Measurements from ENCODE around the gene PRKAR1A.
"Not testable (repeated sequence)": the region's sequence is repeated elsewhere in the genome, so short reads cannot be mapped to it uniquely, and the experiment has no call there.

Gene PRKAR1A

DNA sequence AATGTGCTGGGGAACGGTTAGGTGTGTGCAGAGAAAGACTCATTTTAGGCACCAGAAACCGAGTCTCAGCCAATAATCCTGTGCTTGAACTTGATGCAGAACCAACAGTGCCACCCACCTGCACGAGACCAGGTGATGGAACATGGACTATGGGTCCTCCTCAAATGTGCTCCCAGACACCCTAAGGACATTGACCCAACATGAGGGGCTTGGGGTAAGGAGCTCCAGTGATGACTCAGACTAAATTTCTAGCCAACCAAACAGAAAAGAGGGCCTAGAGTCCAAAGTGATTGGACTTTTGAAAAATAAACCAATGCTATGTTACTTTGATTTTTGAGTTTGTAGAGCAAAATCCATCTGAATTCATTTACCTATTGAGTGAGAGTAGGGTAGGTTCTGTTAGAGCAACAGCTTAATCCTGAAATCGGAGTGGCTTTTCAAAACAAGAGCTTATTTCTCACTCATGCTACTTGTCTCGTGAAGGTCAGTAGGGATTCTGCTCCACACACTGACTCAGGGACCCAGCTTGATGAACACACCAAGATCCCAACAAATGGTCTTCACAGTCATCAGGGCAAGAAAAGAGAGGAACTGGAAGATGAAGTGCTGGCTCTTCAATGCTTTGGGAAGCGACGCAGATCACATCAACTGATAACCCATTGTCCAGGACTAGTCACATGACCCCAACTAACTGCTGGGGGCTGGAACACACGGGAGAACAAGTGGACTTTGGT lies 67.1 kb downstream of the PRKAR1A start:
- no peak for DNase-seq (ENCODE audit: low read depth)

DNA sequence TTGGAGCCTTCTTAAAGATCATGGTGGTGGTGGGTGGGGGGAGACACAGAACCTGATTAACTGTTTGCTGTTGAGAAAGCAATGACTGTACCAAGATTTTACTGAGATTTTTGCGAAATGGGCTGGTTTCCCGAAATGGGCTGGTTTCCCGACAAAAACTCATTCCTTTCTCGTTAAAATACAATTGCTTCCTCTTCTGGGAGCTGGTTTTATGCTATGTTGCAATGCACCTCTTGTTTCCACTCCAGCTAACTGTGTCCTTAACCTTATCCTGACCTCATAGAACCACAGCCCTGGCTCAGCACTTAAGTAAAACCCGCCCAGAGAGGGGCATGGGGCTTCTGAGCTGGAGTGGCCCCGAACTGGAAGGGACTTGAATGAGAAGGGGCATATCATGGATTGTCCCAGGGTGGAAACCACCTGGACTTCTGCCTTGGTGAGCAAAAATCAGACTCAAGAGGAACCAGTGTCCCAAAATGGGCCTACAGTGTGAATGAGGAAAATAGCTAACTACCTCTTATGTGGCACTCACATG lies 68.1 kb downstream of the PRKAR1A start:
- DNase-seq (ENCODE audit: low read depth), result no peak

DNA sequence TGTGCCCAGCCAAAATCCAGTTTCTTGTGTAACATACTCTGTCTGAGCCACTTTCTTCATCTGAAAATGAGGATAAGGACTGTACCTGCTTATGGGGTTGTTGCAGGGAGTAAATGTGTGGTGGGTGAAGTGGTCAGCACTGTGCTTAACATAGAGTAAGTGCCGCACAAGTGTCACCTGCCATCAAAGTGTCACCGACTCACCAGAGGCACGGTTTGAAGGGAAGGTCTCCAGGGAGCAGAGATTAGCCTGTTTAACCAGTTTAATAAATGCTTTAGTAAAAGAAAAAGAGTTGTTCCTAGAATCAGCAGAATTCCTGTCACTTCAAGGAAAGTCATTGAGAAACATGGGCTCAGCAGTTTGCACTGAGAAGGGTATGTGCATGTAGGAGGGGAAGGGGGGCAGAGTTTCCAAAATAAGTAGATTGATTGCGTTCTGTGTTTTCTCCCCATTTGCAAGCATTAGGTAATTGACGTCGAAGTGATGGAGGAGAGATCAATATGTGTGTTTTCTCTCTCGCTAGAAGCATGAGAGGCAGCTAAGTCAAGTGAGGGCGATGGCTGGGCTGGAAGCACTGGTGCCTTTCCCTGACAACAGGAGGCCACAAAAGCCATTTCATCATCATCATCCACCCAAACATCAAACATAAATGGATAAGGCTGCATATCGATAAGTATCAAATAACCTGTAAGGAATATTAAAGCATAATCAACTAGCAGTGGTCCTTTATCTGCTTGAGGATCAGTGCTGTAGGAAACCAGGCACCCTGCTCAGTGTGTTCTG lies 69.8 kb downstream of the PRKAR1A start:
- DNase-seq (ENCODE audit: low read depth), result no peak

DNA sequence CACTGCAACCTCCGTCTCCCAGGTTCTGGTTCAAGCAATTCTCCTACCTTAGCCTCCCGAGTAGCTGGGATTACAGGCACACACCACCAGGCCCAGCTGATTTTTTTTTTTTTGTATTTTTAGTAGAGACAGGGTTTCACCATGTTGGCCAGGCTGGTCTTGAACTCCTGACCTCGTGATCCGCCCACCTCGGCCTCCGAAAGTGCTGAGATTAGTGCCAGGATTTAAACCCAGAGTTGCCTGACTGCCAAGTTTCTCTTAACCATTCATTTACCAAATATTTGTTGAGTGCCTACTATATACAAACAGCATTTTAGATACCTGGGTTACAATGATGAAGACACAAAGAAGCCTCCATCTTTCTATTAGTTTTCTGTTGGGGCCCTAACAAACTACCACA lies 70.6 kb downstream of the PRKAR1A start:
- DNase-seq (ENCODE audit: low read depth), result not testable (repeated sequence)

DNA sequence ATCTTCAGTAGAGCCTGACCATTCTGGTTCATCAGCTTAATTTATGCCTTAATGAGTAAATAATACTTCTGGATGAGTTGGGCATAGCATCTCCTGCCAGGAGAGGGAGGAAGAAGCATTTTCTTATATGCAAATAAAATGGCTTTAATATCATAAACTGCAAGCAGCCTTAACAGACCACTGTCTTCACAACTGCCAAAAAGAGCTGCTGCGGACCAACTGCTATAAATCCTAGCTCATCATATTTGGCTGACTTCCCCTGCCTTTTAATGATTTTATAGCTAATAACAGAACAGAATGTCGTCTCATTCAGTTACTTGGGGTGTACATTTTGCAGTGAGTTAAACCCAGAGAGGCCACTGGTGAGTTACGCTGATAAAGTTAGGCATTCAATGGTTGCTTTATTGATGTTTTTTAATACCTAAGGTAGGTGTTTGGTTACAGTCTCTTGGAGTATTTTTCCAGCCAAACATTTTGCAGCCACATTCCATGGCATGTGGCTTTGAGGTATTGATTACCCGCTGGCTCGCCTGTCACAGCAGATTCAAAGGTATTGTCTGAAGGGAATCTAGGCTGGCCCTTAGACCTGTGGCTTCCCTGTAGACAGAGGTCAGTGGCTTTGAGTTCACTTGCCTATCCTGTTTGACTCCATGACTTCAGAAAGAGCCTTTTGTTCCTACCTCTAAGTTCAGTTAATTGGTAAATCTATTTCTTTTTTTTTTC lies 72.5 kb downstream of the PRKAR1A start:
- DNase-seq (ENCODE audit: low read depth), result no peak

DNA sequence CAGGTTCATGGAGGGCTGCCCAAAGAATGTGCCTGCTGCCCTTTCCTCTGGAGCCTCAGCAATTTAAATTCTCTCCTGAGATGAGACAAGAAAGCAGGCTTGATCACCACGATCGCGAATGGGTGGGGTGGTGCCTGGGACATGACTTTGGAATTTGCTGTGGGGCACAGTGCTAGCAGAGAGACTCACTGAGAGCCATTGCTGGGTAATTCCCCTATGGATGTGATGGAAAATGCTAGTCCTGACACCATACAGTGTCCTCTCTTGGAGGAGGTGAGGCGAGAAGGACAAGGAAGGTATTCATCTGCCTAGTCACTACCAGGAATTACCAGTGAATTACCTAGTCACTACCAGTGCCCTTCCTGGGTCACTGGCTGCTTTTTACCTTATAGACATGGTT lies 73.4 kb downstream of the PRKAR1A start:
- DNase-seq (ENCODE audit: low read depth), result no peak

DNA sequence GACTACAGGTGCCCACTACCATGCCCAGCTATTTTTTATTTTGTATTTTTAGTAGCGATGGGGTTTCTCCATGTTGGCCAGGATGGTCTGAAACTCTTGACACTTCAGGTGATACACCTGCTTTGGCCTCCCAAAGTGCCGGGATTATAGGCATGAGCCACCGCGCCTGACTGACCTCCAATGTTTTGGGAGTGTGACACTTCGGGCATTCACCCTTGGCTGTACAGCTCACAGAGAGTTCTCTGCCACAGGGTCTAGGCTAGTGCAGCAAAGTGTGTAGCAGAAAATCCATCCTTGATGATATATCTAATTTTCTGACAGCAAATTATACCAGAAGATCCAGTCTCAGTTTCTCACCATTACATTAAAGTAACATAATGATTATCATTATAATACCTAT lies 74.8 kb downstream of the PRKAR1A start:
- DNase-seq (ENCODE audit: low read depth), result no peak

DNA sequence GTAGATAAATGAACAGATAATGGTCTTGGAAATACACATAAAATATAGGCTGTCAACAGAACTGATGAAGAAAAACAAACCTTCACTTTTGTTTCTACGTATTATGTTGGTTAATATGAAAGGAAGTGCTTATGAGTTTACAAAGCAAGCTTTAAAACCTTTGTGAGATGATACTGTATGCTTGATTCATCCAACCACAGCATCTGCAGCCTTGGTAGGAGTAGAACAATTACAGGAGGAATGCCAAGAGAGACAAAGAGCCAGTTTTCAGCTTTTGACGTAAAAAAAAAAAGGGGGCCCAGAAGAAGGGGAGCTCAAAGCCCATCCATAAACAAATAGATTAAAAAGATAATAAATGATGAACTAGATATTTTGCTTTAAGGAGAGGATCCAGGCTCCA lies 75.6 kb downstream of the PRKAR1A start:
- no peak for DNase-seq (ENCODE audit: low read depth)

DNA sequence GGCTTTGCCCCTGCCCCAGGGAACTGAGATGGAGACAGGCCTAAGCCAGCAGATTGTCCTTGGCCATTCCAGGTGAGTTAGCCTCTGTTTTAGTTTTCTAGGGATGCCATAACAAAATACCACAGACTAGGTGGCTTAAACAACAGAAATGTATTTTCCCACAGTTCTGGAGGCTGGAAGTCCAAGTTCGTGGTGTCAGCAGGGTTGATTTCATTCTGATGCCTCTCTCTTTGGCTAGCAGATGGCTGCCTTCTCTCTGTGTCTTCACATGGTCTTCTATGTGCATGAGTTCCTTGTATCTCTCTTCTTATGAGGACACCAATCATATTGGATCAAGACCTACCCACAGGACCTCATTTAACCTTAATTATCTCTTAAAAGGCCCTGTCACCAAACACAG lies 76.1 kb downstream of the PRKAR1A start:
- no peak for DNase-seq (ENCODE audit: low read depth)

DNA sequence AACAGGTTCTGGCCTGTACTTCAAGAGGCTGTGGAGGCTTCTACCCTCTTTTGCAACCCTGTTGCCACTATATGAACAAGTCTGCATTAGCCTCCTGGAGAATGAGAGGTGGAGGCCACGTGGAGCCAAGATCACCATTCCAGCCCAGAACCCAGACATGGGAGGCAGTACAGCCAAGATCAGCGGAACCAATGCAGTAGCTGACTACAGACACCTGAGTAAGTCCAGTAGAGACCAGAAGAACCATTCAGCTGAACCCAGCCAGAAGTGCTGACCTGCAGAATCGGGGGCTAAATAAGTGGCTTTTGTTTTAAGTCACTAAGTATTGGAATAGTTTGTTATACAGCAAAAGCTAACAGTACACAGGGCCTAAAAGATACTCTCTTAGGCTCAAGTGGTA lies 76.9 kb downstream of the PRKAR1A start:
- no peak for DNase-seq (ENCODE audit: low read depth)

DNA sequence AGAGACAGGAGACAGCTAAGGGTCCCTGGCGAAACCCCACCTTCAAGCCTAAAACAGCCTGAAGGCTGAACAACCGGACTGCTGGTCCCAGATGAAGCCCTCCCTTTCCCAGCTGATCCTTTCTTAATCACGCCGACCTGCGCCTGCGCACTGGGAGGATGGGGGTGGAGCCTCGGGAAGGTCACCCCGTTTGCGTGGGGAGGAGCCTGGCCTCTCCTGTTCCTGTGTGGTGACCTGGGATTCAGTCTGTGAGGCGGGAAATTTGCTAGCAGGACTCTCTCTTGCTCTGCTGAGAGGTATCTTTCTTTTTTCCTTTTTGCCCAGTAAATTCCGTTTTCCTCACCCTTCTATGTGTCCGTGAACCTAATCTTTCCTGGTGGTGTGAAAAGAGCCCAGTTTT lies 79.4 kb downstream of the PRKAR1A start:
- DNase-seq (ENCODE audit: low read depth), result no peak

DNA sequence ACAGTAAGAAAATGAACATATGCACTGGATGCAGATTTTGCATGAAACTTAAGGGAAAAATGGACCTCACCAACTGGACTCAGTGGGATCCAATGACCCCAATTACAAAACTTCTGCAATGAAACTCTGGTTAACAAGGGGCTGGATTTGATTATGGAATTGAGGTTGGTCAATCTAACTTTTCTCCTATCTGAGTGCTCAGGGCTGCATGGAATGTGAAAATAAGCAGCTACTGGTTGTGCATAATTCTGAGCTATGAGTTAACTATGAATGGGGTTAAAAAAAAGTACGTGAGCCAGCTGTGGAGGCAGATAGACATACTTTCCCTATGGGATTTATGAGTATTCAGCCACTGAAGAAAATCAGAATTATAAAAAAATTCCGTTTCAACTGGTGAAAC lies 79.8 kb downstream of the PRKAR1A start:
- DNase-seq (ENCODE audit: low read depth), result no peak

DNA sequence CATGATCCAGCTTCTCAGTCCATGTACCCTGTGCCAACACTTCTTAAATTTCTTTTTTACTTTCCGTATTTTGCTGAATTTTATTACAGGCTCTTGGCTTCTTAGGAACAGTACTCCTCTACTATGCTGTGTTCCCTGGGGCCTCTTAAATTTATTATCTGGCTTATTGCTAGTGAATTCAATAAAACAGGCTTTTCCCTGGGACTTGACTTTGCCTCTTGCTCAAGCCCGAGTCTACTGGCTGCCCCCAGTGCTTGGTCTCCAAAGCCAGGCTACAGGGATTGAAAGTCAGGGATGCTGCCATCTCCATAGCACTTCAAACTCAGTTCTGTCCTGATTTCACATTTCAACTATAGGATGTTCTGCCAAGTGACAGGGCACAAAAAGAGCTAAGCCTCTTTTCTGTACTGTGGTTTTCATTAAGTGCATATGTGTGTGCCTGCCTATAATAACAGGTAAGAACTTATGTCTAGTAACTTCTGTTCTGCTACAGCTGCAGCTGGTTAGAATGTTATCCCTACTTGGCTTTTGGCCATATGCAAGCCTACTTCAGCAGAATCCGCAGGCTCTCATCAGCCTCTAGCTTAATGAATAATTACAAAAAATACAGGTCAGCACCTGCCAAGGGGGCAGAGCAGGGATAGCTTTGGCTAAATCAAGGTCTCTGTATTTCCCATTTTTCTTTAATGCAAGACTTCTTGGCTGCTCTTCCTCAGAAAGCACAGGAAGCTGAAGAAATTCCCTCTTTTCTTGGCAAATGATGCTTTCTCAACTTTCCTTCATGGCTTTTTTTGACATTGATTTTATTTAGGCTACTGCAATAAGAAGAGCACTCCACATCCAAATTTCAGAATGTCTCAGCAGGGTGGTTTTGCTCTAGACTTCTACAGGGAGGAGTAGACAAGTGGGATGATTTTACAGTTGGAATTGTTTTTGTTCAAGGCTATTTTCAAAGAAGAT lies 80.7 kb downstream of the PRKAR1A start:
- no peak for DNase-seq (ENCODE audit: low read depth)

DNA sequence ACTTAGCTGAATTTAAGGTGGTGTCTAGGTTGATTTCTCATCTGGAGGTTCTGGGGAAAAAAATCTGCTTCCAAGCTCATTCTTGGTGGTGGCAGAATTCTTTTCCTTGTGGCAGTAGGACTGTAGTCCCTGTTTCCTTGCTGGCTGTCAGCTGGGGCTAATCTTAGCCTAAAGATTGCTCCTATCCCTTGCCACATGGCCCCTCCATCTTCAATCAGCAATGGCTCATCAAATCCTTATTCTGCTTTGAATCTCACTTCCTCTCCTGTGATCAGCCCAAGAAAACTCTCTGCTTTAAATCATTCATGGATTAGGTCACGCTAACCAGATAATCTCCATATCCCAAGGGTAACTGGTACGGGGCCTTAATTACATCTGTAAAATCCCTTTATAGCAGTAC lies 82.3 kb downstream of the PRKAR1A start:
- no peak for DNase-seq (ENCODE audit: low read depth)

DNA sequence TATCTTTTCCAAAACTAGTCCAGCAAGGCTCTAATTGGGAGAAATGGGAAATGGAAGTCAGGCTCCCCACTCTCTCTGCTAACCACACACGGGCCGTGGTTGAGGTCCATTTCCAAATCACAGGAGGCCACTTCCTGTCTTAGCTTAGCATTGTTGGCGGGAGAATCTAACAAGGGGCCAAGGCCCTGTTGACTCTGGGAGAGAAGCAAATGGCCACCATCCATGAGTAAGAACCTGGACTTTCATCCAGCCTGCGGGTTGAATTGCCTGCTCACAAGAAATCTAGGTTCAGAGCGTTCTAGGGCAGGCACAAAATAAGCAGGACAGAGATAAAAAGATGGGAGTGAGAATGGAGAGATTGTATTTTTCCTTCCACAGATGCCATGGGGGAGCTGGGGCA lies 83.3 kb downstream of the PRKAR1A start:
- no peak for DNase-seq (ENCODE audit: low read depth)

DNA sequence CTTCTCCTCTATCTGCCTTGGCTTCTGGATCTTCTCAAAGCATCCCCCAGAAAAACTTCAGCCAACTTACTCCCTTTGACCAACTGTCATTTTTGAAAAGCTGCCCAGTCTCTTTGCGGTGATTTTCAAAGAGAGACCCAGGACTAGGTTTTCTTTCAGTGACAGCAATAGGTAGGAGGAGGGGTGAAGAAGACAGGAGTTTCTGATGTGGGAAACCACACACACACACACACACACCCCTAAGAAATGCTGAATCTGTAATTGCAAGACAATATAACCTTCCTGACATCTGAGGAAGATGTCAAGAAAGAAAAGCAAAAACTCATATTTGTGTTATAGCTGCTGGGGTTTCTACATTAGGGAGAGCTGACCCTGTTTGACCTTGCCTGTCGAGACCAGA lies 83.8 kb downstream of the PRKAR1A start:
- no peak for DNase-seq (ENCODE audit: low read depth)

DNA sequence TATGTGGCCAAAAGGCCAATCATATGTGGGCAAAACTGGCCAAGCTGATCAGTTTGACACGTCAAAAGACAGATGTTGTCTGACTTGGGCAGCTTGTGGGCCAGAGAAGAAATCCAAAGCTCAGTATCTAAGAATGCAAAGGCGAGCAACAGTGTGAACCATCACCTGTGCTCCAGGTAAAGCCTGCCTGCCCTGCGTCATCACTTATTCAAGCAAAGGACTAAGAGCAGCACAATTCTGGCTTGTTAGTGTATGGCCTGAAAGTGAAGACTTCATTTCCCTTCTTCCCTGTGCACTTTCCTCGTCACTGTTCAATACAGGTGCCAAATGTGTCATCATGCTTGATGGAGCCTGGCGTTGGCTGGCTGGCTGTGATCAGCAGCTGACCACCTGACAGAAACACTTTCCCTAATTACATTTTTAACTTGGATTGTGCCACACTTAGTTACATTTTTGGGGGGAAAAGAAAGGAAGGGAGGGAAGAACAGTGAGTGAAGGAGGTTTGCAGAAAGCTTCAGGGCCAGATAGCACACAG lies 84.2 kb downstream of the PRKAR1A start:
- no peak for DNase-seq (ENCODE audit: low read depth)

DNA sequence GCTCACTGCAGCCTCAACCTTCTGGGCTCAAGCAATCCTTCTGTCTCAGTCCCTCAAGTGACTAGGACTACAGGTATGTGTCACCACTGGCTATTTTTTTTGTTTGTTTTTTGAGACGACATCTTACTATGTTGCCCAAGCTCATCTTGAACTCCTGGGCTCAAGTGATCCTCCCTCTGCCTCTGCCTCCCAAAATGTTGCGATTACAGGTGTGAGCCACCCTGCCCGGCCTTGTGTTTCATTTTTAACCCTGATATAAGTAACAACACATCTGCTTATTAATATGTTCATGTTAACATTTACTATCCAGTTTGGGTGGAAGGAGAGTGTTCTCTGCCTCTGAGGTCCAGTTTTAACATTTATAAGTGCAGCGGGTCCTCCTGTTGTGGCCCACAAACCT lies 85.8 kb downstream of the PRKAR1A start:
- no peak for DNase-seq (ENCODE audit: low read depth)

DNA sequence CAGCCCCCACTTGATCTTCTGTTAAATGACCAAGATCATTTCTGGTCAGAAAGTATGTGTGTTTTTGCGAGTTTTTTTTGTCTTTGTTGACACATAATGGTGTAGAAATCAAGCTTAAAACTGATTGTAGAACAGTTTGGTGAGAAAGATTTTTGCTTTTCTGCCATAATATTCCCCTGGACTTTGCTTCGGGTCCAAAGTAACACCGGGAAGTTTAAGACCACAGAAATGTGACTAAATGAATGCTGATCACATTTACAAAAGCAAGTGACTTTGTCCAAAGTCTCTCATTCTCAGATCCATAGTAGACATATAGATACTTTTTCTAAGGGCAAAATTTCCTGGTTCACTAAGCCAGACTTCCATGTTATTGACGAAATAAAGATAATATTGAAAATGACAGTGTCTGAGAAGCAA lies 86.3 kb downstream of the PRKAR1A start:
- DNase-seq (ENCODE audit: low read depth), result no peak

DNA sequence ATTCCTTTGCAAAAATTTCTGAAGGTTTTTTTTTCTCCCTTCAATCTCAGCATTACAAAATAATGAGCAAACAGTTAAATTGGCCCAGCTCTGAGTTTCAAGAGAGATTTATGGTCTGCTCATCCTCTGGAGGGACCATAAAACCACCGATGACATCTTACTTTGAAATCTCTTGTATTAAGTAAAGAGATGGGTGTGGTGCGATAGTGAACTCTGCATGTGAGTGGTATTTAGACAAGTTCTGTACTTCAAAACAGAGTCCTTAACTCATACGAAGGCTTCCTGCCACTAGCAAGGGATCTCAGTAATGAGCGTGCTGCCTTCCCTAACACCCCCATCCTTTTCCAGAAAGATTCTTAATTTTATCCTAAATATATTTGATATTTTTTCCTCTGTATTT lies 86.9 kb downstream of the PRKAR1A start:
- no peak for DNase-seq (ENCODE audit: low read depth)

DNA sequence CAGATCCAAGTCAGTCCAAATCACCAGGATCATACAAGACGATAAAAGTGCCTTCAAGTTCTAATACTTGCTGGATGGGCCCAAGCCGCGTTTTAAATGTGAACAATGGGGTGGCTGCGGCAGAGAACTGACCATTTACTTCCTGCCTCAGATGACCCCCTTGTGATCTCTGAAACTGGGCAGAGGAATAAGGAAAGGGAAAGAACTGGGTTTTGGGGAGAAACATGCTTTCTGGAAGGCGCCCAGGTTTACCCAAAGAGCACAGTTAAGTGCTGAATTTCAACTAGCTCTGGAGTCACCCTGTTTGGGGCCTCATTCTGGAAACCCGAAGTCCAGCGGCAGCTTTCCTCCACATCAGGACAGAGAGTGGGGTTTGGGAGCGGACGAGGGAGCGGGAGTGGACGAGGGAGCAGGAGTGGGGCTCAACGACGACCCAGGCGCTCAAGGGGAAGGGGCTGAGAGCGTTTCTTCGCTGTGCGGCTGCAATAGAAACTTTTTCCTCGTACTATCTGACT lies 87.4 kb downstream of the PRKAR1A start:
- no peak for DNase-seq (ENCODE audit: low read depth)

Measured in stimulated activated CD8-positive, alpha-beta memory T cell treated with anti-CD3 and anti-CD28 coated beads, Interleukin-4, amount 100 ng/mL, for 24 hours (primary cell).